LNCaP clone FGC (cell line): Measurements from ENCODE around the gene PNPLA3.
A peak's percentile ranks its signal among the peaks of the same experiment; 100 is the strongest.

ENCODE experiments used
- DNase-seq: peaks from one replicate; pipeline ENCODE4 v3.0.0-alpha.2; 2011; ENCODE audit warnings: low read depth
- H3K4me3 ChIP-seq: 2 replicates; pipeline ENCODE4 v1.5.1; 2011; ENCODE audit warnings: mild to moderate bottlenecking, low read depth, low read length, control low read depth
- TF ChIP-seq, protein P1 (sequence below): IDR thresholded peaks from 2 replicates; pipeline ENCODE4 v1.5.1; 2012; ENCODE audit warnings: mild to moderate bottlenecking; ENCODE audit not compliant: control insufficient read depth, insufficient read depth; ENCODE audit errors: extremely low read depth

Gene PNPLA3, protein sequence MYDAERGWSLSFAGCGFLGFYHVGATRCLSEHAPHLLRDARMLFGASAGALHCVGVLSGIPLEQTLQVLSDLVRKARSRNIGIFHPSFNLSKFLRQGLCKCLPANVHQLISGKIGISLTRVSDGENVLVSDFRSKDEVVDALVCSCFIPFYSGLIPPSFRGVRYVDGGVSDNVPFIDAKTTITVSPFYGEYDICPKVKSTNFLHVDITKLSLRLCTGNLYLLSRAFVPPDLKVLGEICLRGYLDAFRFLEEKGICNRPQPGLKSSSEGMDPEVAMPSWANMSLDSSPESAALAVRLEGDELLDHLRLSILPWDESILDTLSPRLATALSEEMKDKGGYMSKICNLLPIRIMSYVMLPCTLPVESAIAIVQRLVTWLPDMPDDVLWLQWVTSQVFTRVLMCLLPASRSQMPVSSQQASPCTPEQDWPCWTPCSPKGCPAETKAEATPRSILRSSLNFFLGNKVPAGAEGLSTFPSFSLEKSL

DNA sequence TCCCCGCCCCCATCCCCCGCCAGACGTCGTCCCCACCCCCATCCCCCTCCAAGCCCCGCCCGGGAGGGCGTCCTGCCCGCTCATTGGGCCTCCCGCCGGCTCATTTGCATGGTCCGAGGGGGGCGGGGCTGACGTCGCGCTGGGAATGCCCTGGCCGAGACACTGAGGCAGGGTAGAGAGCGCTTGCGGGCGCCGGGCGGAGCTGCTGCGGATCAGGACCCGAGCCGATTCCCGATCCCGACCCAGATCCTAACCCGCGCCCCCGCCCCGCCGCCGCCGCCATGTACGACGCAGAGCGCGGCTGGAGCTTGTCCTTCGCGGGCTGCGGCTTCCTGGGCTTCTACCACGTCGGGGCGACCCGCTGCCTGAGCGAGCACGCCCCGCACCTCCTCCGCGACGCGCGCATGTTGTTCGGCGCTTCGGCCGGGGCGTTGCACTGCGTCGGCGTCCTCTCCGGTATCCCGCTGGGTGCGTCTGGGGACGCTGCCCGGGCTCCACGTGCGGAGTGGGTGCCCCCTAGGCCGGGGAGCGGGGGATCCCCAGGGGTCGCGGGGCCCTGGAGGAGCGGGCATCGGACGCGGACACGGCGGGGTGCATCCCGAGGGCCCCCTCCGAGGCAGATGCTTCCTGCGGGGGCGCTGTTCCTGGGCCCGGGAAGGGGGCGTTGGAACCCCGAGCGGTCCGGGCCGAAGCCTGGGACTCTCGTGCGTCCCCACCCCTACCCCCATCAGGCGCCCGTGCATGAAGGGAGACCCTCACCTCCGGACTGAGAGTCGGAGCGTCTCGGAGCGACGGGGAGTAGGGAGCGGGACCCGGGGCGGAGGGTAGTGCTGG lies at the start of gene PNPLA3:
Gene PNPLA3 (plus strand): TSS at position 175 of the 834 bp plus-strand sequence. CDS start 107 bp downstream, at position 282.
- TF ChIP-seq, protein P1, sequence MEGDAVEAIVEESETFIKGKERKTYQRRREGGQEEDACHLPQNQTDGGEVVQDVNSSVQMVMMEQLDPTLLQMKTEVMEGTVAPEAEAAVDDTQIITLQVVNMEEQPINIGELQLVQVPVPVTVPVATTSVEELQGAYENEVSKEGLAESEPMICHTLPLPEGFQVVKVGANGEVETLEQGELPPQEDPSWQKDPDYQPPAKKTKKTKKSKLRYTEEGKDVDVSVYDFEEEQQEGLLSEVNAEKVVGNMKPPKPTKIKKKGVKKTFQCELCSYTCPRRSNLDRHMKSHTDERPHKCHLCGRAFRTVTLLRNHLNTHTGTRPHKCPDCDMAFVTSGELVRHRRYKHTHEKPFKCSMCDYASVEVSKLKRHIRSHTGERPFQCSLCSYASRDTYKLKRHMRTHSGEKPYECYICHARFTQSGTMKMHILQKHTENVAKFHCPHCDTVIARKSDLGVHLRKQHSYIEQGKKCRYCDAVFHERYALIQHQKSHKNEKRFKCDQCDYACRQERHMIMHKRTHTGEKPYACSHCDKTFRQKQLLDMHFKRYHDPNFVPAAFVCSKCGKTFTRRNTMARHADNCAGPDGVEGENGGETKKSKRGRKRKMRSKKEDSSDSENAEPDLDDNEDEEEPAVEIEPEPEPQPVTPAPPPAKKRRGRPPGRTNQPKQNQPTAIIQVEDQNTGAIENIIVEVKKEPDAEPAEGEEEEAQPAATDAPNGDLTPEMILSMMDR = no peak
- H3K4me3 ChIP-seq = peak within 1 kb of the TSS; percentile 53
- DNase-seq = peak; percentile 39

GRCh38 chr22:43876866-43877509 lies 46.6 kb upstream of the PNPLA3 start:
- DNase-seq = no peak
- no peak overlapping the region for H3K4me3 ChIP-seq
- TF ChIP-seq, protein P1 = no peak

DNA sequence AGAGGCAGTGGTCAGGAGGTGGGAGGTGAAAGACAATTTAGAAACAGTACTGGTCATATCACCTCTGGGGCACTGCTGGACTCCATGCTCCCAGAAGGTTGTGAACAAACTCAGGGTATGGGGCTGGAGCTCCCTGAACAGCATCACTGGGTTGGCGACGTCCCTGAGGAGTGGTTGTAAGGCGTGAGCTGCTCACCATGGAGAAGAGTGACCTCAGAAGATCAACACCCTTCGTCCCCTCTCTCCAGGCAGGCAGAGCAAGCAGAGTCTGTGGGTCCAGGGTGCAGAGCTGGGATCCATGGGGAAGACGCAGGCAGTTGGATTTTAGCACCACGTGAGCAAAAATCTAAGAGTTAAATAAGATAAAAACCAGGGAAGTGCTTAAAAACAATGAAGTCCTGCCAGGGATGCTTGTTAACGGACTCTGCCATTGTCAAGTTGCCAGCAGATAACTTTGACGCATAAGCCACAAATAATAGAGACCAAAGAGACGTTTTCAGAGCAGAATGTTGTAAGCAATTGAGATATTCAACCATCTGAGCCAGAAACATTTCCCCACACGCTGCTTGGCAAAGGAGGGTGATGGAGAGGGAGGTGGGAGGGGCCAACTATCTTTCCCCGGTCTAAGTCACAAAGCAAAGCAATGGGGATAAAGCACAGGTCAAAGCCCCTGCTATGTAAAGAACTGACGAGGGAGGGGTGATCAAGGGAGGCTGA lies 45.4 kb upstream of the PNPLA3 start:
- TF ChIP-seq, protein P1 = no peak
- H3K4me3 ChIP-seq = no peak overlapping the region
- DNase-seq = no peak

DNA sequence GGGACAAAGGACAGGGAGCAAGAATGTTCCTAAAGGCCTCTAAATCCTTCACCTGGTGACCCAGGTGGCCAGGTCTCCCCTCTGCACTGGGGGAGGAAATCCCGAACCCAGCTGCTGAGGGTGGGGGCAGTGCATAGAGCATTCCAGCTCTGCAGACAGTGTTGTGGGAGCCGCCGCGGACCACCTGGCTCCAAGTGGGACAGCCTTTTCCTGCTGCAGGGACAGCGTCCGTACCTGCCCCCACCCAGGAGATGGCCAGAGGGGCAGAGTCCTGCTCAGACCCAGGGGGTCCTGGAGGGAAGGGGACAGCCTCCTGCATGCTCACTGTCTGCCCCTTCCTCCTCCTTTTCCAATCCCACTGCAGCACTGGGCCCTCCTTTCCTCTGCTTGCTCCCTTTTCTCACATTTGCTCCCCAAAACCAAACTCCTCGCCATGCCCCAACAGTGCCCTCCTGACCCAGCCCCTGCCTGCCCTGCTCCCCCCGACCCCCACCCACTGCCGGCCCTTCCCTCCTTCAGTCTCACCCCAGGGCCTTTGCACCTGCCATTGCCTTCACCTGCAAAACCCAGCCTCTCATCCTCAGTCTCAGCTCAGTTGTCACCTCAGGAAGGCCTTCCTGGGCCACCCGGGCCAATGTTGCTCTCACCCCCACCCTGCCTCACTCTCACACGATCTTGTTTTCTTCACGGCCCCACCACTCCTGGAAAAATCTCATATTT lies 44.6 kb upstream of the PNPLA3 start:
- TF ChIP-seq, protein P1 = no peak
- DNase-seq = no peak
- H3K4me3 ChIP-seq = no peak overlapping the region

DNA sequence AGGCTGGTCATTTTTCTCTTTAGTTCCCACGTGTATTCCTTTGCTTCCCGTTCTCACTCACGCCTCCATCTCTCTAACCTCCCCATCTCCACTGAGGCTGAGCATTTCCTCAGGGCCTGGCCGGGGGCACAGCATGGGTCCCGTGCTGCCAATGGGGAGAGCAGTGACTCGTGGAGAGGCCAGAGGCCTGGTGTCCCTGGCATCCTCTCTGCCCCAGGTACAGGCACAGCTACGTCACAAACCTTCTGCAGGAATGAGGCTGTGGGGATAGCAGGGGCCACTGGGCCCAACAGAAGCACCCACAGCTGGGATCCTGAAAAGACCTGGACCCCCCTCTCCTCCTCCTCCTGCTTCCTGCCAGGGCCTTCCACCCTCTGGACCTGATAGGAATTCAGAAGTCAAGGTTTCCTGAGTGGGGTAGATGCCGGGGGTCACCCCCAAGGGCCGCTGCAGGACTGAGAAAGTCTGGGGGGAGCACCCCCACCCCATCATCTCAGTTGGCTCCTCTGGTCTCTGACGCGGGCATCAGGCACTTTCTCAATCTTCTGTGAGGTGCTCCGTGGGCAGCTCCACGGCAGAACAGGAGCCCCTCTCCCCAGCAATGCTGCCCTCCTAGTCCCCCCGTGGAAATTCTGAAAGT lies 43.6 kb upstream of the PNPLA3 start:
- no peak for DNase-seq
- TF ChIP-seq, protein P1 = no peak
- no peak overlapping the region for H3K4me3 ChIP-seq

DNA sequence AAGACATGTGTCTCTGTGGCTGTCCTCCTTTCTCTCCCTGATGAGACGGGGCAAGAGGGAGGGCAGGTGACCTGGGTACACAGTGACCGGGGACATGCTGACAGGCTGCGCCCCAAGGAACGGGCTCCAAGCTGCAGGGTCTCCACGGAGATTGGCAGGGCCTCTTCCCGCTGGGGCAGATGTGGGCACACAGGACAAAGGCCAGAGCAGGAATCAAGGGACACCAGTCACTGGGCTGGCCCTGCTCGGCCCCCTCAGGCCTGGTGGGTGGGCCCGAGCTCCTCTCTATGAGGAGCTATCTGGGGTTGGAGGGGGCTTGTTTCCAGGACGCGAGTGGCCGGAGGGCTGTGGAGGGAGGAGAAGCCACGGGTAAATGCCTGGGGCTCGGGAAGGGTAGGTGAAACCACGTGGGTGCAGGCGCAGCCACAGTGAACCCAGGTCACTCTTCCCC lies 43.0 kb upstream of the PNPLA3 start:
- no peak overlapping the region for H3K4me3 ChIP-seq
- TF ChIP-seq, protein P1 = no peak
- no peak for DNase-seq
